Transverse colon (tissue), 4 donors: ENCODE data around the gene SPIRE1. TPM values are rescaled to one million over a fixed set of nuclear protein-coding genes. Genes with fewer than 3 reads are reported as not detected.

ENCODE experiments used
- DNase-seq: peaks from one replicate; pipeline ENCODE4 v3.0.0-alpha.2; 2019
- H3K27ac ChIP-seq, 4 donors: fragments of 200-600 bp; sonication (generic); 2 replicates each; pipeline ENCODE4 v1.5.1; 2016 to 2018; ENCODE audit warnings: inconsistent platforms in 4 of 4
- H3K27me3 ChIP-seq: fragments of 200-600 bp; sonication (generic); 2 replicates; pipeline ENCODE4 v1.5.1; 2017; ENCODE audit warnings: inconsistent platforms
- H3K36me3 ChIP-seq, 4 donors: fragments of 200-600 bp; sonication (generic); 2 replicates each; pipeline ENCODE4 v1.5.1; 2017 to 2019; ENCODE audit warnings: inconsistent platforms in 4 of 4
- H3K4me1 ChIP-seq, 4 donors: fragments of 200-600 bp; sonication (generic); 2 replicates each; pipeline ENCODE4 v1.5.1; 2017 to 2020; ENCODE audit warnings: inconsistent platforms in 4 of 4
- H3K4me3 ChIP-seq, 4 donors: fragments of 200-600 bp; sonication (generic); 1 replicate in 1 of 4; 2 replicates in 3 of 4; pipeline versions ENCODE4 v1.5.1 to v1.6.1; 2017 to 2019; ENCODE audit warnings: inconsistent platforms in 4 of 4
- H3K9me3 ChIP-seq, 2 donors: fragments of 200-600 bp; sonication (generic); 2 replicates each; pipeline ENCODE4 v1.5.1; 2017 to 2019; ENCODE audit warnings: inconsistent platforms in 2 of 2
- EP300 ChIP-seq: sonication (generic); formaldehyde crosslinking; IDR thresholded peaks from one replicate; pipeline ENCODE4 v1.6.1; 2017; ENCODE audit warnings: antibody characterized with exemption, low read depth
- POLR2A ChIP-seq: fragments of 450-650 bp; IDR thresholded peaks from one replicate; pipeline ENCODE4 v1.6.1; 2016; ENCODE audit warnings: antibody characterized with exemption, mild to moderate bottlenecking, moderate library complexity
- POLR2AphosphoS5 ChIP-seq, 3 donors: sonication (generic); formaldehyde crosslinking; IDR thresholded peaks; one replicate each; pipeline ENCODE4 v1.6.1; 2016; ENCODE audit warnings: antibody characterized with exemption in 3 of 3
- WGBS, 2 donors: methylation state at CpG; one replicate each; pipeline ENCODE4 v1.1.5; 2018; ENCODE audit warnings: low coverage in 1 of 2; 5-methylcytosine and 5-hydroxymethylcytosine counted together
- in situ Hi-C, 4 donors: fragments of 200-750 bp; cut with MboI; loops; one replicate each; pipeline versions ENCODE4 v1.15.0 to v1.15.1; 2017; ENCODE audit warnings: low sequenced_read_pairs in 3 of 4, low pct_ligation_motif_present in 1 of 4, low pct_unique_long_range_greater_than_20kb in 1 of 4
- intact Hi-C: fragments of 100-400 bp; cut with DNase I; formaldehyde crosslinking; loops from one replicate; pipeline ENCODE4 v1.15.1; 2023; ENCODE audit warnings: low total_unique reads
- total RNA-seq, 4 donors: library from RNA; depleted of rRNA; stranded (reverse); fragments of >200 nt; gene quantifications; one replicate each; pipeline ENCODE4 v1.1.0, GENCODE V29; 2016
- TF ChIP-seq, protein P1 (sequence below), 5 experiments: fragments of 200-600 bp in 3 of 5; fragments of 450-650 bp in 2 of 5; sonication (generic) in 3 of 5; IDR thresholded peaks; 1 replicate in 2 of 5; 2 replicates in 3 of 5; pipeline ENCODE4 v1.5.1; 2016 to 2017; ENCODE audit warnings: antibody characterized with exemption in 5 of 5, inconsistent platforms in 3 of 5, mild to moderate bottlenecking in 2 of 5, moderate library complexity in 1 of 5

The SPIRE1 gene
- total RNA-seq, 4 donors from 2014 or later: 6.0 to 7.8 (median 6.8) TPM

GRCh38 chr18:12458771-12459170 lies 199.1 kb downstream of the SPIRE1 start:
- Histone ChIP-seq H3K27ac (no peak overlapping the region), H3K4me1 (no peaks in the 10 kb centered on the region), H3K4me3 (no peak overlapping the region), H3K27me3 (no peaks in the 10 kb centered on the region), H3K36me3 (no peaks in the 10 kb centered on the region), H3K9me3 (no peaks in the 10 kb centered on the region)
- TF ChIP-seq, protein P1, sequence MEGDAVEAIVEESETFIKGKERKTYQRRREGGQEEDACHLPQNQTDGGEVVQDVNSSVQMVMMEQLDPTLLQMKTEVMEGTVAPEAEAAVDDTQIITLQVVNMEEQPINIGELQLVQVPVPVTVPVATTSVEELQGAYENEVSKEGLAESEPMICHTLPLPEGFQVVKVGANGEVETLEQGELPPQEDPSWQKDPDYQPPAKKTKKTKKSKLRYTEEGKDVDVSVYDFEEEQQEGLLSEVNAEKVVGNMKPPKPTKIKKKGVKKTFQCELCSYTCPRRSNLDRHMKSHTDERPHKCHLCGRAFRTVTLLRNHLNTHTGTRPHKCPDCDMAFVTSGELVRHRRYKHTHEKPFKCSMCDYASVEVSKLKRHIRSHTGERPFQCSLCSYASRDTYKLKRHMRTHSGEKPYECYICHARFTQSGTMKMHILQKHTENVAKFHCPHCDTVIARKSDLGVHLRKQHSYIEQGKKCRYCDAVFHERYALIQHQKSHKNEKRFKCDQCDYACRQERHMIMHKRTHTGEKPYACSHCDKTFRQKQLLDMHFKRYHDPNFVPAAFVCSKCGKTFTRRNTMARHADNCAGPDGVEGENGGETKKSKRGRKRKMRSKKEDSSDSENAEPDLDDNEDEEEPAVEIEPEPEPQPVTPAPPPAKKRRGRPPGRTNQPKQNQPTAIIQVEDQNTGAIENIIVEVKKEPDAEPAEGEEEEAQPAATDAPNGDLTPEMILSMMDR (IDR thresholded peaks at IDR 0.05): no peak
- DNase-seq: no peak
- 59 to 74% methylated on average over 6 to 7 of the region's 7 CpGs for WGBS, 2 donors
- intact Hi-C loops (no loop called here), in situ Hi-C loops (no loop called here)

DNA sequence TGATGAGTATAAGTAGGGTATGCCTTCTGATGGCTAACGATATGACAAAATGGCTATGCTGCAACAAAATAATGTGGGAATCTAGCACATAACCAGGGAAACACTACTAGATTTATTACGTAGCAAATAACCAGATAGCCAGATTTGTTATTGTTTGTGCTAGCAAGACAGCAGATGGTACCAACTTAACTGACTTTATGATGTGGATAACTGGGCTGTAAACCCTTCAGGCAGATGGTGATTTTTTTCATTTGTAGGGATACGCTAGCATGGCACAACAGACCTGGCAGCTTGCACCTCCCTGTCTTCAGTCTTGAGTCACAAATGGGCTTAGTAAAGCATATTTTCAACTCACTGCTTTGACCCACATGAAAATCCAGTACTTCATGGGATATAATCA lies 201.5 kb downstream of the SPIRE1 start:
- no peak for DNase-seq
- 66 to 86% methylated on average over 2 to 3 of the region's 3 CpGs for WGBS, 2 donors
- Histone ChIP-seq H3K9me3 (no peaks in the 10 kb centered on the region), H3K4me3 (no peak overlapping the region), H3K36me3 (no peaks in the 10 kb centered on the region), H3K4me1 (no peaks in the 10 kb centered on the region), H3K27ac (no peak overlapping the region), H3K27me3 (no peaks in the 10 kb centered on the region)
- in situ Hi-C loops: no loop called here
- intact Hi-C loops: no loop called here
- TF ChIP-seq, protein P1 (IDR thresholded peaks at IDR 0.05): no peak
- no peak for TF ChIP-seq POLR2A
- no peak for TF ChIP-seq EP300
- TF ChIP-seq POLR2AphosphoS5 (IDR thresholded peaks at IDR 0.05): no peak

DNA sequence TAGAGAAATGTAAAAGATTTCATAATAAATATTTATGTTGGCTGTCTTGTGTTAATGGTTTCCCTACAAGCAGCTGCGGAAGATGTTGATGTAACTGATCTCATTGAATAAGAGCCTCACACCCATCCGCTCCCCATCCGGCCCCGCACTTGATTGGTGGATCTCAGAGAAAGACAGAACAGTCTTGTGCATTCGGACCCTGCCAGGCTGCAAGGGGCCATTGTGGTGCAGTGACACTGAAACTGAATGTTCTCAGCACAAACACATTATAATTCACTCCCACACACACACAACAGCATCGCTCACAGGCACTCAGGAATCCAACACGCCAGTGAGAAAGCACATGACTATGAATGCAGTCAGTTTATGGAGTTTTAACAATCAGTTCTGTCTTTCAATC lies 202.4 kb downstream of the SPIRE1 start:
- WGBS, 2 donors: 85 to 86% methylated on average over 7 of the region's 7 CpGs
- Histone ChIP-seq H3K36me3 (no peaks in the 10 kb centered on the region), H3K9me3 (no peaks in the 10 kb centered on the region), H3K4me1 (no peaks in the 10 kb centered on the region), H3K27me3 (no peaks in the 10 kb centered on the region), H3K4me3 (no peak overlapping the region), H3K27ac (no peak overlapping the region)
- intact Hi-C loops: no loop called here
- no peak for DNase-seq
- no peak for TF ChIP-seq EP300
- TF ChIP-seq POLR2A: no peak
- TF ChIP-seq POLR2AphosphoS5 (IDR thresholded peaks at IDR 0.05): no peak
- TF ChIP-seq, protein P1 (IDR thresholded peaks at IDR 0.05): no peak
- in situ Hi-C loops: no loop called here

DNA sequence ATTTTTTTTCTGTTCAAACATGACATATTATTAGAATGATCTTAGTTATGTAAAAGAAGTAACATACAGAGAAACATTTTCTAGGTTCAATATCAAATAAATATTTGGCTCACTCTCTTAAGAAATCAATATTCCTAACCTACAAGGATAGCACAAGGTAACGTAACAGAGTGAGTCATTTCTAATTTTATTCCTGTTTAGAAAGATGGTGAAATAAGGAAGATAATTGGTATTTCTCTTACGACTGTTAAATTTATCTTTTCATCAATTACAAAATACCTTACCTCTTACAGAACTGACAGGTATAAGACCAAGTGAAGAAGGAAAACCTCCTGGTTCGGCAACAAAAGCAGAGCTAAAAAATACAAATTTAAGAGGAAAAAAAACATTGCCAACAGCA lies 205.1 kb downstream of the SPIRE1 start:
- Histone ChIP-seq H3K27ac (no peak overlapping the region), H3K9me3 (no peaks in the 10 kb centered on the region), H3K4me1 (no peaks in the 10 kb centered on the region), H3K27me3 (no peaks in the 10 kb centered on the region), H3K4me3 (no peak overlapping the region), H3K36me3 (no peaks in the 10 kb centered on the region)
- in situ Hi-C loops (no loop called here), intact Hi-C loops (no loop called here)
- no peak for DNase-seq
- 81 to 88% methylated on average over 3 of the region's 3 CpGs for WGBS, 2 donors
- TF ChIP-seq, protein P1 (IDR thresholded peaks at IDR 0.05): no peak
- TF ChIP-seq POLR2AphosphoS5 (IDR thresholded peaks at IDR 0.05): no peak
